Endothelial cell (in vitro differentiated cells): ENCODE results near the gene KIAA1217. TPM values are rescaled to one million over a fixed set of nuclear protein-coding genes. Genes with fewer than 3 reads are reported as not detected.

Experiments
- DNase-seq: peaks from one replicate; pipeline ENCODE4 v3.0.0; 2021; ENCODE audit warnings: low spot score
- H3K27ac Mint-ChIP-seq: one replicate; pipeline ENCODE4 v1.8.0; 2021; ENCODE audit warnings: mixed read lengths, inconsistent platforms; ENCODE audit not compliant: unreplicated experiment
- H3K27me3 Mint-ChIP-seq: one replicate; pipeline ENCODE4 v1.8.0; 2021; ENCODE audit warnings: mild to moderate bottlenecking, moderate library complexity, mixed read lengths, inconsistent platforms; ENCODE audit not compliant: unreplicated experiment
- H3K36me3 Mint-ChIP-seq: one replicate; pipeline ENCODE4 v1.8.0; 2021; ENCODE audit warnings: mild to moderate bottlenecking, low read depth, mixed read lengths, inconsistent platforms; ENCODE audit not compliant: unreplicated experiment
- H3K4me1 Mint-ChIP-seq: one replicate; pipeline ENCODE4 v1.8.0; 2021; ENCODE audit warnings: mild to moderate bottlenecking, mixed read lengths, inconsistent platforms; ENCODE audit not compliant: unreplicated experiment
- H3K4me3 Mint-ChIP-seq: one replicate; pipeline ENCODE4 v1.8.0; 2021; ENCODE audit warnings: mild to moderate bottlenecking, mixed read lengths, inconsistent platforms; ENCODE audit not compliant: unreplicated experiment
- H3K9me3 Mint-ChIP-seq: one replicate; pipeline ENCODE4 v1.8.0; 2021; ENCODE audit warnings: mixed read lengths, inconsistent platforms; ENCODE audit not compliant: unreplicated experiment
- CTCF ChIP-seq: fragments of 200-600 bp; sonication (generic); IDR thresholded peaks from one replicate; pipeline ENCODE4 v1.5.0; 2021; ENCODE audit warnings: antibody characterized with exemption; ENCODE audit not compliant: unreplicated experiment
- total RNA-seq: library from RNA; stranded (reverse); fragmentation: NEBNext Ultra II Directional; extraction: Animal tissue kit (Norgen Biotek cat#: 25700); gene quantifications from one replicate; pipeline ENCODE4 v1.2.1, GENCODE V29; 2021; ENCODE audit not compliant: unreplicated experiment

KIAA1217 gene
- total RNA-seq, 1 donor from 2014 or later = 70.8 TPM

GRCh38 chr10:24247841-24248240, 38.9 kb downstream of the KIAA1217 start:
- TF ChIP-seq CTCF = no peak
- Mint-ChIP-seq H3K4me1 (peaks cover 38% of the 10 kb centered on the region), H3K27me3 (peaks cover 2% of the 10 kb centered on the region), H3K4me3 (no peak overlapping the region), H3K9me3 (no peaks in the 10 kb centered on the region), H3K36me3 (peaks cover 14% of the 10 kb centered on the region), H3K27ac (no peak overlapping the region)
- no peak for DNase-seq

- DNase-seq = no peak
- H3K27ac Mint-ChIP-seq = no peak overlapping the region
These were observed 41.0 kb downstream of the KIAA1217 start for GRCh38 chr10:24249829-24250415.

GRCh38 chr10:24251547-24251946, 42.6 kb downstream of the KIAA1217 start:
- no peak overlapping the region for H3K27ac Mint-ChIP-seq

More at GRCh38 chr10:24249829-24250415, 41.0 kb downstream of the KIAA1217 start:
- H3K4me1 Mint-ChIP-seq = peaks cover 33% of the 10 kb centered on the region
- H3K36me3 Mint-ChIP-seq = peaks cover 12% of the 10 kb centered on the region
- no peak for TF ChIP-seq CTCF
- H3K9me3 Mint-ChIP-seq = no peaks in the 10 kb centered on the region
- no peak overlapping the region for H3K4me3 Mint-ChIP-seq
- H3K27me3 Mint-ChIP-seq = no peaks in the 10 kb centered on the region

GRCh38 chr10:24254180-24254579, 45.2 kb downstream of the KIAA1217 start:
- Mint-ChIP-seq H3K36me3 (peaks cover 19% of the 10 kb centered on the region), H3K9me3 (no peaks in the 10 kb centered on the region), H3K27me3 (no peaks in the 10 kb centered on the region), H3K4me1 (peaks cover 47% of the 10 kb centered on the region), H3K27ac (no peak overlapping the region), H3K4me3 (peak overlapping the region; percentile 34)
- no peak for DNase-seq
- no peak for TF ChIP-seq CTCF

More at GRCh38 chr10:24251547-24251946, 42.6 kb downstream of the KIAA1217 start:
- Mint-ChIP-seq H3K27me3 (no peaks in the 10 kb centered on the region), H3K36me3 (peaks cover 5% of the 10 kb centered on the region), H3K9me3 (no peaks in the 10 kb centered on the region), H3K4me1 (peaks cover 33% of the 10 kb centered on the region), H3K4me3 (no peak overlapping the region)
- no peak for DNase-seq
- TF ChIP-seq CTCF = no peak

GRCh38 chr10:24255115-24255880, 46.4 kb downstream of the KIAA1217 start:
- TF ChIP-seq CTCF = no peak
- Mint-ChIP-seq H3K4me1 (peaks cover 52% of the 10 kb centered on the region), H3K9me3 (no peaks in the 10 kb centered on the region), H3K27me3 (no peaks in the 10 kb centered on the region), H3K27ac (peak overlapping the region; percentile 80), H3K36me3 (peaks cover 25% of the 10 kb centered on the region), H3K4me3 (no peak overlapping the region)
- no peak for DNase-seq
